GM12891 (cell line): ENCODE data around the gene MSI2.

Experiments
- POLR2A ChIP-seq: IDR thresholded peaks from 2 replicates; pipeline ENCODE4 v1.6.1; 2011; ENCODE audit warnings: low read depth, low read length, control low read depth
- POLR2AphosphoS5 ChIP-seq: IDR thresholded peaks from 2 replicates; pipeline ENCODE4 v1.6.1; 2011; ENCODE audit warnings: low read depth, low read length, control low read depth

DNA sequence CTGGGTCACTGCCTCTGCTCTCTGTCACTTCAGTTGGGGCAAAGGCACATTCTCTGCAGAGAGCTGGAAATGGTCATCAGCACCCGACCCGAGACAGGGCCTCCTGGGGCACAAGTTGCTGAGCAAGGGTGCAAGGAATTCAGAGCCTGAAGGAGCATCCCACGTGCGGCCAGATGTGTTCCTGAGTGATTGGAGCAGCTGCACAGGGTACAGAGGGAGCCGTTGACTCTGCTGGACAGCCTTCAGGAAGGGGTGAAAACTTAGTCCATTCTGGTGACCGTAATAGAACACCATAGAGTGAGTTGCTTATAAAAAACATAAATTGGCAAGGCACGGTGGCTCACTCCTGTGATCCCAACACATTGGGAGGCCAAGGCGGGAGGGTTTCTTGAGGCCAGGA lies 382.0 kb downstream of the MSI2 start:
- TF ChIP-seq POLR2A (no peak), POLR2AphosphoS5 (no peak)
